KMS-11 (cell line): Measurements from ENCODE around the gene ZNF780A.

Source experiments
- H2AFZ ChIP-seq: fragments of 200-600 bp; sonication (generic); 2 replicates; pipeline ENCODE4 v1.6.1; 2016; ENCODE audit warnings: antibody characterized with exemption, mixed run types, low read depth
- H3K27ac ChIP-seq: fragments of 200-600 bp; sonication (generic); 2 replicates; pipeline ENCODE4 v1.6.1; 2016; ENCODE audit warnings: mild to moderate bottlenecking, mixed run types
- H3K27me3 ChIP-seq: fragments of 200-600 bp; sonication (generic); 2 replicates; pipeline ENCODE4 v1.6.1; 2017; ENCODE audit warnings: mild to moderate bottlenecking, low read depth, mixed run types, moderate library complexity; ENCODE audit not compliant: insufficient read depth
- H3K36me3 ChIP-seq: fragments of 200-600 bp; sonication (generic); 2 replicates; pipeline ENCODE4 v1.6.1; 2017; ENCODE audit warnings: mild to moderate bottlenecking, mixed run types; ENCODE audit not compliant: insufficient read depth
- H3K4me1 ChIP-seq: fragments of 200-600 bp; sonication (generic); 2 replicates; pipeline ENCODE4 v1.6.1; 2016; ENCODE audit warnings: mild to moderate bottlenecking, low read depth, mixed run types; ENCODE audit not compliant: poor library complexity, severe bottlenecking
- H3K4me2 ChIP-seq: fragments of 200-600 bp; sonication (generic); 2 replicates; pipeline ENCODE4 v1.7.0; 2016; ENCODE audit warnings: mild to moderate bottlenecking, mixed run types
- H3K4me3 ChIP-seq: fragments of 200-600 bp; sonication (generic); IDR thresholded peaks from 2 replicates; pipeline ENCODE4 v1.6.1; 2017; ENCODE audit warnings: low read depth, low read length, mixed read lengths; ENCODE audit not compliant: insufficient read depth
- H3K79me2 ChIP-seq: fragments of 200-600 bp; sonication (generic); 2 replicates; pipeline ENCODE4 v1.6.1; 2016; ENCODE audit warnings: low read depth, mixed run types; ENCODE audit not compliant: insufficient read depth
- H3K9ac ChIP-seq: fragments of 200-600 bp; sonication (generic); 2 replicates; pipeline ENCODE4 v1.6.1; 2016; ENCODE audit warnings: mild to moderate bottlenecking, mixed run types
- H4K20me1 ChIP-seq: fragments of 200-600 bp; sonication (generic); 2 replicates; pipeline ENCODE4 v1.6.1; 2016; ENCODE audit warnings: mild to moderate bottlenecking, mixed run types; ENCODE audit not compliant: insufficient read depth
- CTCF ChIP-seq: fragments of 200-600 bp; sonication (generic); conservative IDR thresholded peaks from 2 replicates; pipeline ENCODE4 v1.6.1; 2017; ENCODE audit warnings: low read depth, mild to moderate bottlenecking, antibody characterized with exemption, low read length, moderate library complexity, mixed read lengths

Gene ZNF780A

GRCh38 chr19:40089462-40089861 lies 1.3 kb downstream of the ZNF780A start:
- Histone ChIP-seq H3K27me3 (no peaks in the 10 kb centered on the region), H3K79me2 (peaks cover 31% of the 10 kb centered on the region; the same call in 1 of the 2 replicates), H4K20me1 (no peaks in the 10 kb centered on the region), H3K4me3 (no peak overlapping the region), H3K4me1 (peaks cover 32% of the 10 kb centered on the region), H3K9ac (no peak overlapping the region), H3K4me2 (peak overlapping the region; percentile 58), H2AFZ (no peak overlapping the region), H3K36me3 (no peaks in the 10 kb centered on the region; the same call in 1 of the 2 replicates), H3K27ac (no peak overlapping the region)
- TF ChIP-seq CTCF = no peak

- Histone ChIP-seq H4K20me1 (no peaks in the 10 kb centered on the region), H3K4me1 (peaks cover 22% of the 10 kb centered on the region), H3K36me3 (no peaks in the 10 kb centered on the region; the same call in 1 of the 2 replicates), H3K27me3 (no peaks in the 10 kb centered on the region), H3K9ac (no peak overlapping the region), H2AFZ (no peak overlapping the region), H3K4me2 (no peak overlapping the region), H3K79me2 (peaks cover 31% of the 10 kb centered on the region; the same call in 1 of the 2 replicates), H3K27ac (no peak overlapping the region), H3K4me3 (no peak overlapping the region)
- no peak for TF ChIP-seq CTCF
Observed at GRCh38 chr19:40088299-40089047, 2.3 kb downstream of the ZNF780A start.

- Histone ChIP-seq H4K20me1 (no peaks in the 10 kb centered on the region), H3K4me1 (peaks cover 9% of the 10 kb centered on the region), H3K27ac (no peak overlapping the region), H3K36me3 (peaks cover 12% of the 10 kb centered on the region; the same call in 1 of the 2 replicates), H2AFZ (no peak overlapping the region), H3K27me3 (no peaks in the 10 kb centered on the region), H3K9ac (no peak overlapping the region), H3K4me2 (no peak overlapping the region), H3K4me3 (no peak overlapping the region), H3K79me2 (peaks cover 31% of the 10 kb centered on the region; the same call in 1 of the 2 replicates)
- TF ChIP-seq CTCF = no peak
Observed at GRCh38 chr19:40084948-40085347, 5.8 kb downstream of the ZNF780A start.

- no peak overlapping the region for H2AFZ ChIP-seq
- no peaks in the 10 kb centered on the region for H3K4me1 ChIP-seq
- H4K20me1 ChIP-seq = no peaks in the 10 kb centered on the region
- H3K36me3 ChIP-seq = peaks cover 12% of the 10 kb centered on the region; the same call in 1 of the 2 replicates
- no peaks in the 10 kb centered on the region for H3K27me3 ChIP-seq
- no peak overlapping the region for H3K9ac ChIP-seq
- no peaks in the 10 kb centered on the region for H3K79me2 ChIP-seq
- no peak for TF ChIP-seq CTCF
- no peak overlapping the region for H3K4me2 ChIP-seq
- no peak overlapping the region for H3K27ac ChIP-seq
- H3K4me3 ChIP-seq = no peak overlapping the region
Observed at GRCh38 chr19:40081411-40081810, 9.3 kb downstream of the ZNF780A start.
